Fibroblast of lung (primary cell): ENCODE data around the gene CAMSAP2.

Source experiments
- EZH2 ChIP-seq: IDR thresholded peaks from 2 replicates; pipeline ENCODE4 v1.5.1; 2012; ENCODE audit warnings: low read length, control low read depth, mild to moderate bottlenecking; ENCODE audit errors: missing control alignments
- TF ChIP-seq, protein P1 (sequence below), 2 donors: IDR thresholded peaks in 1 of 2; conservative IDR thresholded peaks in 1 of 2; 1 replicate in 1 of 2; 2 replicates in 1 of 2; pipeline ENCODE4 v1.5.1; 2011 to 2012; ENCODE audit warnings: low read length in 2 of 2, control low read depth in 1 of 2, inconsistent platforms in 1 of 2, low read depth in 1 of 2, mild to moderate bottlenecking in 1 of 2

DNA sequence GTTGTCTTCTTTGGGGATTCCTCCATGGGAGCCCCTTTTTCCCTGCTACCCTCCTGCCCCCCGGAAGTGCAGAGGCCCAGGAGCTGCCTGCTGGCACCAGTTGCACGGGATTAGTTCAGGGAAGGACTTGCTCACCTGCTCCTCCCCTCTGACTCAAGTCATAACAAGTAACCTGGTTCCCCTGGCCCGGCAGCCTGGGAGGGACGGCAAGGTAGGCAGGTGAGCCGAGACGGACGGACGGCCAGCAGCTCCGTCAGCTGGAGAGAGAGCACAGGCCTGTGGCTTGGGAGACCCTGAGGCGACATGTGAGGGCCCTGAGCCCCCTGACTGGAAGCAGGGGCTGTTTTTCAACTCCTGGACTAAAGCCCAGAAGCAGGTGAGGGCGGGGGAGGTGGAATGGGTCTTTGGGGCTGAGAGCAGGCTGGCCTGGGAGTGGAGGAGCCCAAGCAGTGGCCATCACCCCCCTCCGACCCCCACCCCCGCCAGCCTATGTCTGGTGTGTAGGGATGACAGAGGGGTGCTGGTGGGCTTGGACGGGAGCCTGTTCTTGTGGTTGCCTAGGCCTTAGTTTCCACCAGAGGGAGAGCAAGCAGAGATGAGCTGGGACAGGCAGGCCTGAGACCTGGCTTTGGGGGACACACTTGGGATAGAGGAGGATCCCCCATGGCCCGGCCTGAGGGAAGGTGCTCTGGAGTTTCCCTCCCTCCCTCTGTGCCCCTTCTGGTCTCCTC is 156.2 kb downstream of the CAMSAP2 start, which contains the start of gene INAVA:
- TF ChIP-seq, protein P1, sequence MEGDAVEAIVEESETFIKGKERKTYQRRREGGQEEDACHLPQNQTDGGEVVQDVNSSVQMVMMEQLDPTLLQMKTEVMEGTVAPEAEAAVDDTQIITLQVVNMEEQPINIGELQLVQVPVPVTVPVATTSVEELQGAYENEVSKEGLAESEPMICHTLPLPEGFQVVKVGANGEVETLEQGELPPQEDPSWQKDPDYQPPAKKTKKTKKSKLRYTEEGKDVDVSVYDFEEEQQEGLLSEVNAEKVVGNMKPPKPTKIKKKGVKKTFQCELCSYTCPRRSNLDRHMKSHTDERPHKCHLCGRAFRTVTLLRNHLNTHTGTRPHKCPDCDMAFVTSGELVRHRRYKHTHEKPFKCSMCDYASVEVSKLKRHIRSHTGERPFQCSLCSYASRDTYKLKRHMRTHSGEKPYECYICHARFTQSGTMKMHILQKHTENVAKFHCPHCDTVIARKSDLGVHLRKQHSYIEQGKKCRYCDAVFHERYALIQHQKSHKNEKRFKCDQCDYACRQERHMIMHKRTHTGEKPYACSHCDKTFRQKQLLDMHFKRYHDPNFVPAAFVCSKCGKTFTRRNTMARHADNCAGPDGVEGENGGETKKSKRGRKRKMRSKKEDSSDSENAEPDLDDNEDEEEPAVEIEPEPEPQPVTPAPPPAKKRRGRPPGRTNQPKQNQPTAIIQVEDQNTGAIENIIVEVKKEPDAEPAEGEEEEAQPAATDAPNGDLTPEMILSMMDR (conservative IDR thresholded peaks at IDR 0.05 in 1 of 2, IDR thresholded peaks at IDR 0.05 in 1 of 2; ENCODE audit: low read depth in 1 of 2, low read length in 2 of 2): no peak
- TF ChIP-seq EZH2: no peak
